ENCODE results near the gene ZSCAN22.
"Not testable (repeated sequence)": the region's sequence is repeated elsewhere in the genome, so short reads cannot be mapped to it uniquely, and the experiment has no call there.

The ZSCAN22 gene

DNA sequence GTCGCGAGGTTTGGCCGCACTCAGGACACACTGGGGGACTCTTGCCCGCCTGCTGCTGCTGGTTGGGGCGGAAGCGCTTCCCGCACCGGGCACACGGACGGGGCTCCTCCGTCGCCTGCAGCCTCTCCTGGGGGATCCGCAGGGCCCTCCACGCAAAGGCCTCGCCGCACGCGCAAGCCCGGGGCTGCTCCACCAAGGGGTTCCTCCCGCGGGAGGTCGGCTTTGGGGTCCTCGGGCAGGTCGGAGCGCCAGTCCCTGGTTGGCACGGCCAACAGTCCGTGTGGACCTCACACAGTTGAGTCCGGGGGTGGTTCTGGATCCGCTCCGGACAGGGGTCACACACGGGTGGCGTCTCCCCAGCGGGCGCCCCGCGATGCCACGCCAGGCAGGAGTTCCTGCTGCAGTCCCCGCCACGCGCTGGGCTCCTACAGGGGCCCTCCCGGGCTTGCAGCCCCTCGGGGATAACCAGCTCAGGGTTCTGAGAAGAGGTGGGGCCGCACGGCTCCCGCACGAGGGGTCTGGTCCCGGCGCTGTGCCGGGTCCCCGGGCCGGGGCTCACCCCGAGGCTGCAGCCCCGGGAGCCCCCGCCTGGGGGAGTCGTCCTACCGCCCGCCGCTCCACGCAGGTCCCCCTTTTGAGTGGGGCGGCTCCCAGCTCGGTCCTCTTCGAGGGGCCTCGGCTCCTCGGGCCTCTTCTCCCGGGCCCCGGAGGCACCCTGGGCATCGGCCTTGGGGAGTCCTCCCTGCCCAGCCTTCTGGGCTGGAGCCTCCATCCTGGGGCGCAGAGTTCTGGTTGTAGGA, 42.0 kb downstream of the ZSCAN22 start:
- DNase-seq (ENCODE audit: low read depth in 1 of 2, low spot score in 1 of 2), result no peak

DNA sequence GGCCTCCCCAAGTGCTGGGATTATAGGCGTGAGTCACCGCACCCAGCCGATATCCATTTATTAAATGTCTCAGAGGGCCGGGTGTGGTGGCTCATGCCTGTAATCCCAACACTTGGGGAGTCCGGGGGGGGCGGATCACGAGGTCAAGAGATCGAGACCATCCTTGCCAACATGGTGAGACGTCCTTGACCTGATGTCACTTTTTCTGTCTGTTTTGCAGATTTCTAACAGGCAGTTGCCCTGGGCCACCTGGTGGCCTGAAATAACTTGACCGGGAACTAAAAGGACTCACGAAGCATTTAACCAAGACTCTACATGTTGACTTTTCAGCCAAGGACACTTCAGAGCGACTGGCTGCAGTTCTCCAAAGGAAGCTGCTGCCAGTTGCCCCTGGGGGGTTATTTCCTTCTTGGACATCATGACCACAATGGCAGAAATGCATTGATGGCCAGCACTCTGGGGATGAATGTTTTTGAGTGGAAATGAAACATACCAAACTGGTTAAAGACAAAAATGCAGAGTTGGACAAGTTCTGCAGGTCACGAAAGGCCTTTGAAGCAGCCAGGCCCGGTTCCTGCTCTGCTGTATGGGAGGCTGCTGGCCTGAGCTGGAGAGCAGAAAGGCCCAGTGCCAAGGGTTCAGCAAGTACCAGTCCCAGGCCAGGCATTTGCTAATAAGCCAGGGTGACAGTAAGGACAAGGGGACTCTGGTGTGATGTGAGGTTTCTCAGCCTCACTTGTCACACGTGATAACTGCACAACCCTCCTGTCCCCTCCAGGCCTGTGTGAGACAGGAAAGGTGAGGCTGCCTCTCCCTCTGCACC, 45.7 kb downstream of the ZSCAN22 start:
- no peak for DNase-seq (ENCODE audit: low read depth in 1 of 2, low spot score in 1 of 2)

DNA sequence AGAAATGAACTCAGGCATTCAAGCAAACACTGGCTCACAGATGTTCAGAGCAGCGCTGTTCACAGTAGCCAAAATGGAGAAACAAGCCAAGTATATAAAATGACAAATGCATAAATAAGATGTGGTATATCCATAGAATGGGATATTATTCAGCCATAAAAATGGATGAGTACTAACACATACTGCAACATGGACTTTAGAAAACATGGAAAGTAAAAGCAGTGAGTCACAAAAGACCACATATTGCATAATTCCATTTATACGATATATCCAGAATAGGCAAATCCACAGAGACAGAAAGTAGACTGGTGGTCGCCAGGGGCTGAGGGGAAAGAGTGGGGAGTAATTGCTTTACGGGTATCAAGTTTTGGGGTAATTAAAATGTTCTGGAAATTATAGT, 47.4 kb downstream of the ZSCAN22 start:
- DNase-seq (ENCODE audit: low read depth in 1 of 2, low spot score in 1 of 2), result no peak

DNA sequence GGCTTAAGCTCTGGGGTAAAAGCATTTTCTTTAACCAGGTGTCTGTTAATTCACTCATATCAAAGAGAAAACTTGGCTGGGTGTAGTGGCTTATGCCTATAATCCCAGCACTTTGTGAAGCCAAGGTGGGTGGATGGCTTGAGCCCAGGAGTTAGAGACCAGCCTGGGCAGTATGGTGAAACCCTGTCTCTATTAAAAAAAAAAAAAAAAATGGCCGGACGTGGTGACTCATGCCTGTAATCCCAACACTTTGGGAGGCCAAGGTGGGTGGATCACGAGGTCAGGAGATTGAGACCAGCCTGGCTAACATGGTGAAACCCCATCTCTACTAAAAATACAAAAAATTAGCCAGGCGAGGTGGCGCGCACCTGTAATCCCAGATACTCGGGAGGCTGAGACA, 49.9 kb downstream of the ZSCAN22 start:
- not testable (repeated sequence) for DNase-seq (ENCODE audit: low read depth in 1 of 2, low spot score in 1 of 2)

DNA sequence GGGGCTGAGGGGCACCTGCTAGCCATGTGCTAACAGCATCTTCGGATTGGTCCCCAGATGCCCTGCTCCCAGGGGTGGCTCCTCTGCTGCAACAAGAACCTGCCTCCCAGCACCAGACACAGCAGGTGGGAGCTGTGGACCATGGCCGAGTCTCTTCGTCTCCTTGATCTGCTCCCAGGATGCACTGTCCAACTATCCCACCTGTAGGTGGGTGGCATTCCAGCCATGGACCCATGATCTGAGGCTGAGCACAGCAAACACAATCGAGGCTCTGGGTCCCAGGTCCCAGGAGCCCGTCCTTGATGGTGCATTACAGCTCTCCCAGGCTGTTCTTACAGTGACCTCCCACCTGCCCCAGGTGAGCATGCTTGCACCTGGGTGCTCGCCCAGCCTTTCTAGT, 52.5 kb downstream of the ZSCAN22 start:
- DNase-seq (ENCODE audit: low read depth in 1 of 2, low spot score in 1 of 2), result no peak

DNA sequence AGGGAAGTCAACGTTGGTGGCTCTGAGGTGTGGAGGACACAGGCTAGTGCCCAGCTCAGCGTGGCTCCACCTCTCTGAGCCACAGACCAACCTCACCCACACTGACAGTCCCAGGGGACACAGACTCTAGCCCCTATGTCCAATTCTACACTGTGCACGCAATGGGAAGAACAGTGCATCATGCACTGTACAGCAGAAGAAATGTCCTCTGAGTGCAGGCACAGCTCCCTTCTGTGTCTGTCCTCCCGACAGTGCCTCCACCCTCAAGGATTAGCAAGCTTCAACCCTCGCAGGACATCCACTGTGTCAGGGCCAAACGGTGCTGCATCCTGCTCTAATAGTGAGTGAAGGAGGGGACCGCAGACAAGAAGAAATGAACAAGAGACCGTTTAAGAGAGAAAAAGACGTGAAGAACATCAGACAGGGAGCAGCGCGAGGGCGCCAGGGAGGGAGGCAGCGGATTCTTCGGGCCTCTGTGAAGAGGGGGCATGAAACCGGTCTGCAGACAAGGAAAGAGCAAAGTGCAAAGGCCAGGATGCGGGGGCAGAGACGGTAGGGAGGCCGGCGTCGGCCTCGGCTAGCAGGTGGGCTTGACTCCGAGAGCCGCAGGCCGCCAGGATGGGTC, 53.4 kb downstream of the ZSCAN22 start:
- DNase-seq (ENCODE audit: low read depth in 1 of 2, low spot score in 1 of 2), result no peak

DNA sequence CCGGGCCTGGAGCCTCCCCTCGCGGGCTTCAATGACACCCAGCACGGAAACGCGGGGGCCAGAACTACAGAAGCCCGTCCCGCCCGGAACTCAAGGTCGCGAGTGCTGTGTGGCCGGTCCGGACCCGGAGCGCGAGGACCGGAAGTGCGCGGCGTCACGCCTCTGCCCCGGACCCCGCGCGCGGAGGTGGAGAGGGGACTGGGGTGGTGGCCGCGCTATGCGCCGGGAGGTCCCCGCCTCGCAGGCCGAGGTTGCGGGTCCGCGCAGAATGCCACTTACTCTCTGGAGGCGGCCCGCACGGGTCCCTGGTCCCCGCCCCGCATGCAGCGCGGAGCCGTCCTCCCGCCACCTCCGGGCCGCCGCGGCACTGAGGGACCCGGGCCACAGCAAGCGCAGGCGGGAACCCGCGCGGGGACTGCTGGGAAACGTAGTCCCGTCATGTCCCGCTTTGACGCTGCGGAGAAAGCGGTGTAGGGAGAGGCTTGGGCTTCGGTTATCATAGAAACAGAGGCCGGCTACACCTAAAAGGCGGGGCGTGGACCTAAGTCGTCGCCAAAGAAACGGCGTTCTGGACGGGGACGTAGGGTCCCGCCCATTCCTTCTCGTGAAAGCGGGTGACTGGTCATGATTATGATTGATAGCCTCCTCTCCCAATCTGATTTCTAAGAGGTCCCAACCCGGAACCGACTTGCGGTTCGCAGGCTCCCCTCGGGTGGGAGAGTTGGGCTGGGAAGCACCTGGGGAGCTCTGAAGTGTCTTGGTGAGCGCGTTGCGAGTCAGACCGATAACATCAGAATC, 54.1 kb downstream of the ZSCAN22 start, which contains the start of gene ZNF837:
Gene ZNF837 (minus strand): TSS at position 369 of the 798 bp plus-strand sequence. CDS start 11,698 bp downstream, outside the sequence.
- DNase-seq (ENCODE audit: low read depth in 1 of 2, low spot score in 1 of 2), result peak; percentile 90 to 96

DNA sequence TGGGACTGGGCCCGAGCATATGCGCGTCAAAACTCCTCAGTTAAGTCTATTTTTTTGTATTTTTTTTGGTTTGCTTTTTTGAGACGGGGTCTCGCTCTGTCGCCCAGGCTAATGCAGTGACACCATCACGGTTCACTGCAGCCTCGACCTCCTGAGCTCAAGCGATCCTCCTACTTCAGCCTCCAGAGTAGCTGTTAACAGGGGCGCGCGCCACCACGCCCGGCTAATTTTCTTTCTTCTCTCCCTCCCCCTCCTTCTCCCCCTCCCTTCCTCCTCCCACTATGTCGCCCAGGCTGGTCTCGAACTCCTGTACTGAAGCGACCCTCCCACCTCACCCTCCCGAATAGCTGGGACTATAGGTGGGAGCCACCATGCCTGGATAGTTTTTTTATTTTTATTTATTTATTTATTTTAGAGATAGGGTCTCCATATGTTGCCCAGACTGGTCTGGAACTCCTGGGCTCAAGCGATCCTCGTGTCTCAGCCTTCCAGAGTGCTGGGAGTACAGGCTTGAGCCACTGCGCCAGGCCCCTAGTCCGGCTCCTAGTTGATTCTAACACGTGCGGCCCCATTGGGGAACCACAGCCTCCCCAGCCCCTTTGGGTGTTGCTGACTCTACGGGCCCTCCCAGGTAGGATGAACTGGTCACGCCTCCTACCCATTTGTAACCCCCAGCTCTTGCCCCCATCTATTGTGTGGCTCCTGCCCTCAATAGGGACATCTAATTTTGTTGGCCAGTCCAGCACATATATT, 54.8 kb downstream of the ZSCAN22 start:
- no peak for DNase-seq (ENCODE audit: low read depth in 1 of 2, low spot score in 1 of 2)

DNA sequence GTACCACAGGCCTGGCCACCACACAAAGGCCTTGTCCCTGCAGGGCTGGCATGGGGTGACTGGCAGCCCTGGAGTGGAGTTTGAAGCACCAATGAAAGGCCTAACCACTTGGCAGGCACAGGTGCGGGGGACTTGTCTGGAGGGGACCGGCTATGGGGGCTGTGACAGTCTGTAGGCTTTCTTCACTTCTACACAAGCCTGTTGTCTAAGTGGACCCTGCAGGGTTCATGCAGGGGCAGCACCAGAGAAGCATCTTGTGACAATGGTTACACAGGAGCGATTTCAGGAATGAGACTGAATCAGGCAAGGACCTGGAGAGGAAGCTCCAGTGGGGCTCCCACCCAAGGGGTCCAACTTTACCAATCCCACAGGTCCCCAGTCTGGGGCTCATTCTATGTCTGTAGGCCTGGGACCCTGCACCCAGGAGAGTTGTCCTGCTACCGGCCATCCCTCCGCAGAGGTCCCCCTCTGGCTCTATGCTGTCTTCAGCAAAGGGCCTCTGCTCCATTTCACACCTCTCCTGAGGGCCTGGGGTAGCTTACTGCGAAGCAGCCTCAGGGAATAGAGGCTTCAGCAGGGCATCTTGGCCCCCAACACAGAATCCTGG, 56.3 kb downstream of the ZSCAN22 start:
- DNase-seq (ENCODE audit: low read depth in 1 of 2, low spot score in 1 of 2), result no peak

DNA sequence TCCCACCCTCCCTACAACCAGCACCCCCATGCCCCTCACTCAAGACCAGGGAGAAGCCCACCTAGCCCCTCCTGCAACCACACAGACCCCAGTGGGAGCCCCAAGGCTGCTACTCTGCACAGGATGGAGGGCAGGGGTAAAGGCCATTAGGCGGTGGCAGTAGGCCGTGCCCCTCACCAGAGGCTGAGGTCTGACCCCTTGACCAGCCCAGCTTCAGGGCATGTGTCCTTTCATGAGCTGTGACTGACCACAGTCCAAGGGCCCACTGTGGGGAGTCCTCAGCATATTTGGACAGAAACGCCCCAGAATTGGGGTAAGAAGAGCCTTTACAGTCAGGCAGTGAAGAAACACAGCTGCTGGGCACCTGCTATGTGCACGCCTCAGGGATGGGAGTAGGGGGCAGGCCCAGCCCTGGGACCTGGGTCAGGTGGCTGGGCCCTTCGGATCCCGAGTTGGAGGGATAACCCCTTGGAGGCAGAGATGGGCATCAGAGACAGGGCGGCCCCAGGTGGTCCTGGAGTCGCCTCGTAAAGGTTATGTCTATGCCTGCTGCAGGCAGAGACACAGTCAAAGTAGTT, 58.6 kb downstream of the ZSCAN22 start:
- no peak for DNase-seq (ENCODE audit: low read depth in 1 of 2, low spot score in 1 of 2)

DNA sequence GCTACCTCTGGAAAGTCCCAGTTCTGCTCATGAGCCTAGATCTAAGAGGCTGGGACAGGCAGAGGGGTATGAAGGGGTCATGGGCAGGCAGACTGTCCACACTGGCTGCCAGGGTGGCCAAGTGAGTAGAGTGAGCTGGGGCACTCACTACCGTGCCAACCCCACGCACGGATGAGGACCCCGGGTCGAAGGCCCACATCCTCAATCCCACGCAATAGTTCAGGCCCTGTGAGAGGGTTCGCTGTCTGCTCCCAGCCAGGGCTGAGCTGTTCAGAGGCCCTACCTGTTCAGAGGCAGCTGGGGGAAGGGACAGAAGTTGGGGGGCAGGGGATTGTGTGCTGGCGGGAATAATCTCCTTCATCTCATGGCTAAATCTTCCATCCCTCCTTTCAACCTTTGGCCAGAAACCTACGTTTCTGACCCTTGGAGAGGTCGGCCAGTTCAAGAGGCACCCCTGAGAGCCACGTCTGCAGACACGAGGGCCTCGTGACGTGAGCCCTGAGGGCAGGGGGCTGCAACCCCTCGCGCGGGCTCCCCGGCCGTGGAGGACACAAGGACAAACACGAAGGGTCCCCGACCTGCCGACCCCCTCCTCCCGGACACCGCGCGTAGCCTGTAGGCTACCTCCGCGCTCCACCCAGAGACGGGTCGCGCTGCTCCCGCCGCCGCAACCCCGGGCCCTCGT, 59.2 kb downstream of the ZSCAN22 start:
- no peak for DNase-seq (ENCODE audit: low read depth in 1 of 2, low spot score in 1 of 2)

DNA sequence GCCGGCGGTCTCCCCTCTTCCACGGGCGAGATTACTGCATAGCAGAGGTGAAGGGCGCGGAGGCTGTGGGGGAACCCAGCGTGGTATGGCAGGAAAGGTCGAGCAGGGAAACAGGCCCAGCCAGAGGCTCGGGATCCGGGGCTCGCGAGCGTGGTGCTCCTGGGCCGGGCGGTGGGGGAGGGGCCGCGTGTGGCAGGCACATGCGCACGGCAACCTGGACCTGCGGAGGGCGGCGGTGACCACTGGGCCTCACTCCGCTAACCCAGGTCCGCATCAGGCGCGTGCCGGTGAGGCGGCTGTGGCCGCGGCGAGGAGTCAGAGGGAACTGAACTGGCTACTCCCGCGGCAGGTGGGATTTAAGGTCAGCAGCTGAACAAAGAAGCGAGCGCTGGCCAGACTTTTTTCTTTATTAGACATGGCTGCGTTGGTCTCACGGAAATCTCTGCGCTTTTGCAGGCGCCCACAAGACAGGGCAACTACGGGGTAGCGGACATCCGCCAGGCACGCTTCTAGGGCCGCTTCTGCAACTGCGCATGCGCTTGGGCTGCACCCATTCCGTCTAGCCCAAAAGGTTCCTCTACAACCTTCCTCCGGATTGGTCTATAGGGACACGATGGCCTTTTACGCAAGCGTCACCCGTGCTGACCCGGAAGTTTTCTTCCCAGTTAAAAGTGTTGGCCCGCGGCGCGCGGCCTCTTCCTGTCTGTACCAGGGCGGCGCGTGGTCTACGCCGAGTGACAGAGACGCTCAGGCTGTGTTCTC, 60.0 kb downstream of the ZSCAN22 start, which contains the start of gene RPS5:
Gene RPS5 (plus strand): TSS at position 694 of the 762 bp plus-strand sequence. CDS start 869 bp downstream, outside the sequence.
- DNase-seq (ENCODE audit: low read depth in 1 of 2, low spot score in 1 of 2), result peak; percentile 91 to 92

DNA sequence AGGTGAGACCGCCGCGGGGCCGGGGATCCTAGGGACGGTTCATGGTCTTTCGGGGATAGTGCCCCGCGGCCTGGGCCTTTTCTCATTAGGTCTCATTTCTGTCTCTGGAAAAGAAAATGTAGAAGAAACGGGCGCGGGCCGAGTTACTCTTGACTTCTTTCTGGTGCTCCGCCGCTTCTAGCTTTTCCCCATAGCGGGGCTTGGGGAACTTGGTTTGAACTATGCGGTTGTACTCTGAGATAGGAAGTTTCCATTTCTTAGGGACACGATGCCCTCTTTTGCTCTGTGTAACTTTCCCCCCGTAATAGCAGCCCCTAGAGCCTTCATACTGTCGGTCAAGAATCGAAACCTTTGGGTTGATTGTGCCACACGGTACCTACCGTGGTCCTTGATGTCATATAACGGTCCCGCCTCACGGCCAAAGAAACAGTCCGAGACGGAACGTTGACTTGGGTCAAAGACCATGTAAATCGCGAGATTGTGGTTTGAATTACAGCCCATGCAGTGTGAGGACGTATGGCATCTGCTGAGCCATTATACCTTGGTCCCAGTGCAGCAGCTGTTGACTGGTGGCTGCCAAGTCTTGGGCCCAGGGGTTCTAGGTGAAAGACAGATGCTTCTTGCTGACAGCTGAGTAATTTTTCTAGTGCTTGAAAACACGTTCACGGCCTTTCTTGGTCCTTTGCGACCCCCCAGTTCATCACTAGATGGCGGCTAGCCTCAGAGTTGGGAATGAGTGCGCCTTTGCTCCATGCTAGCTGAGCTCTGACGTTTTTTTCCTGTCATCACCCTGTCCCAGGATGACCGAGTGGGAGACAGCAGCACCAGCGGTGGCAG, 60.8 kb downstream of the ZSCAN22 start:
- DNase-seq (ENCODE audit: low read depth in 1 of 2, low spot score in 1 of 2), result no peak

DNA sequence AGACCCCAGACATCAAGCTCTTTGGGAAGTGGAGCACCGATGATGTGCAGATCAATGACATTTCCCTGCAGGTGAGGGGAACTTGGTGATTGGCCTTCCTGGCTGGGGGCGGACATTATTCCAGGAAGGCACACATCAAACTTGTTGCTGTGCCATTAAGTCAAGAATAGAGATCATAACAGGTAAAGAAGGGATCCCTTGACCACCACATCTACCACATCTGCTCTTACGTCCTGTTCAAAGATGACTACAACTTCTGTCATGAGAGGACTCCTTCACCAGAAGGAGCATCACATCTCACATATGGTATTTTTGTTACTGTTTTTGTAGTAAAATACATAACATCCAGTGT, 61.4 kb downstream of the ZSCAN22 start:
- no peak for DNase-seq (ENCODE audit: low read depth in 1 of 2, low spot score in 1 of 2)

Measured in stimulated activated CD4-positive, alpha-beta T cell treated with anti-CD3 and anti-CD28 coated beads, Interleukin-15, amount 100 ng/mL, for 1 hour (primary cell).